Panc1 (cell line): Measurements from ENCODE around the gene MYO16. TPM values are rescaled to one million over a fixed set of nuclear protein-coding genes. Genes with fewer than 3 reads are reported as not detected.

Experiments used
- ATAC-seq: fragments of 200-7000 bp; cut with Tn5 transposase; 2 replicates; pipeline ENCODE4 v1.9.1; 2020; ENCODE audit warnings: mild to moderate bottlenecking, moderate library complexity
- BruUV-seq: library from RNA; stranded (reverse); fragments of 400-500 nt; replicated peaks from 2 replicates; lab custom pipeline; 2021; lab: Mats Ljungman, UMichigan
- CTCF ChIA-PET: fragments of 300-600 bp; sonication (Branson Sonifier 250); formaldehyde crosslinking; loops from one replicate; lab custom pipeline; 2022; ENCODE audit warnings: antibody characterized with exemption; lab: Charles Lee
- POLR2A ChIA-PET: fragments of 300-600 bp; sonication (Branson Sonifier 250); formaldehyde crosslinking; loops from one replicate; lab custom pipeline; 2022; ENCODE audit warnings: antibody characterized with exemption; lab: Charles Lee
- DNase-seq: peaks from one replicate; pipeline ENCODE4 v3.0.0-alpha.2; 2010; ENCODE audit warnings: low read depth, low spot score
- H3K27ac ChIP-seq: 2 replicates; pipeline ENCODE4 v1.5.1; 2011; ENCODE audit warnings: mild to moderate bottlenecking, low read length, inconsistent platforms
- H3K27me3 ChIP-seq: fragments of 200-500 bp; sonication (Bioruptor generic); 2 replicates; pipeline ENCODE4 v1.6.0; 2014; ENCODE audit warnings: low read length, inconsistent platforms; ENCODE audit not compliant: control insufficient read depth, insufficient read depth
- H3K36me3 ChIP-seq: fragments of 200-500 bp; sonication (Bioruptor generic); 2 replicates; pipeline ENCODE4 v1.5.1; 2014; ENCODE audit warnings: inconsistent platforms, mild to moderate bottlenecking, low read length, moderate library complexity; ENCODE audit not compliant: control insufficient read depth, insufficient read depth
- H3K4me1 ChIP-seq: 2 replicates; pipeline ENCODE4 v1.5.1; 2011; ENCODE audit warnings: inconsistent platforms, mild to moderate bottlenecking, low read length, moderate library complexity; ENCODE audit not compliant: control insufficient read depth, insufficient read depth
- H3K4me3 ChIP-seq, 2 experiments: 2 replicates each; pipeline ENCODE4 v1.5.1; 2011 to 2012; ENCODE audit warnings: low read depth in 2 of 2, low read length in 2 of 2, mild to moderate bottlenecking in 2 of 2, inconsistent platforms in 1 of 2, moderate library complexity in 1 of 2
- H3K9me3 ChIP-seq: fragments of 200-500 bp; sonication (Bioruptor generic); 2 replicates; pipeline ENCODE4 v1.5.1; 2014; ENCODE audit warnings: low read depth, mild to moderate bottlenecking, inconsistent platforms, low read length, moderate library complexity; ENCODE audit not compliant: control insufficient read depth, insufficient read depth
- CTCF ChIP-seq: fragments of 450-650 bp; IDR thresholded peaks from 2 replicates; pipeline ENCODE4 v1.5.1; 2017; ENCODE audit warnings: mild to moderate bottlenecking
- POLR2AphosphoS5 ChIP-seq: IDR thresholded peaks from 2 replicates; pipeline ENCODE4 v1.6.1; 2012; ENCODE audit warnings: mild to moderate bottlenecking, low read depth, low read length, moderate library complexity
- SIN3A ChIP-seq: IDR thresholded peaks from 2 replicates; pipeline ENCODE4 v1.6.1; 2012; ENCODE audit warnings: low read depth, mild to moderate bottlenecking, low read length, moderate library complexity, borderline replicate concordance; ENCODE audit not compliant: insufficient read depth
- TCF7L2 ChIP-seq: IDR thresholded peaks from 2 replicates; pipeline ENCODE4 v1.6.1; 2011; ENCODE audit warnings: mild to moderate bottlenecking, low read depth, low read length, inconsistent platforms
- in situ Hi-C: cut with HindIII; loops from 2 replicates; pipeline ENCODE4 v1.10.0; 2016; ENCODE audit warnings: low sequenced_read_pairs, low pct_unique_long_range_greater_than_20kb
- intact Hi-C: fragments of 100-400 bp; cut with micrococcal nuclease; formaldehyde crosslinking; loops from one replicate; pipeline ENCODE4 v1.10.0; 2022; ENCODE audit not compliant: unreplicated experiment
- total RNA-seq: library from RNA; stranded (reverse); gene quantifications from one replicate; pipeline ENCODE4 v1.2.1, GENCODE V29; 2021; ENCODE audit not compliant: unreplicated experiment
- TF ChIP-seq, protein P1 (sequence below), 2 experiments: IDR thresholded peaks; 2 replicates each; pipeline ENCODE4 v1.6.1; 2011 to 2012; ENCODE audit warnings: low read depth in 2 of 2, control low read depth in 1 of 2, low read length in 1 of 2, mild to moderate bottlenecking in 1 of 2, moderate library complexity in 1 of 2; ENCODE audit not compliant: insufficient read depth in 1 of 2

Gene MYO16
- total RNA-seq, 1 experiment from 2014 or later: 0.08 TPM

DNA sequence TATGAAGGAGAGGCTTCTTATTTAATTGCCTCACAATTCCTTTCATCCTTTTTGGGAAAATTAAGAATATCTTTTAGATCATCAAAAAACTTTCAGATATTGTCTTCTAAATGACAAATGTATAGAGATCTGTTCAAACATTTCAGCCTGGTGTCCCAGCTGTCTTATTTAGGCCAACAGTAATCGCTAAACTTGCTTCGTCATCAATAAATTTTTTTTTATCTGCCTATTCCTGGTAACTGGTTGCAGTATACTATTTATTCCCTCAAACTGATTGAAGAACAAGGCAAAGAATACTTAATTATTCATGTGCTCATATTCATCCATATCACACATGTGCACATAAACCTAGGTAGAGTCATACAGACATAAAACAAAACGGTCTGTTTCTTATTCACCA lies 5.3 kb upstream of the MYO16 start:
- H3K9me3 ChIP-seq: no peaks in the 10 kb centered on the region
- no peaks in the 10 kb centered on the region for H3K4me1 ChIP-seq
- intact Hi-C loops (no loop called here), in situ Hi-C loops (no loop called here)
- no peak for ATAC-seq
- H3K27me3 ChIP-seq: no peaks in the 10 kb centered on the region
- no peak for DNase-seq
- TF ChIP-seq POLR2AphosphoS5 (no peak), TCF7L2 (no peak), CTCF (no peak), SIN3A (no peak)
- TF ChIP-seq, protein P1, sequence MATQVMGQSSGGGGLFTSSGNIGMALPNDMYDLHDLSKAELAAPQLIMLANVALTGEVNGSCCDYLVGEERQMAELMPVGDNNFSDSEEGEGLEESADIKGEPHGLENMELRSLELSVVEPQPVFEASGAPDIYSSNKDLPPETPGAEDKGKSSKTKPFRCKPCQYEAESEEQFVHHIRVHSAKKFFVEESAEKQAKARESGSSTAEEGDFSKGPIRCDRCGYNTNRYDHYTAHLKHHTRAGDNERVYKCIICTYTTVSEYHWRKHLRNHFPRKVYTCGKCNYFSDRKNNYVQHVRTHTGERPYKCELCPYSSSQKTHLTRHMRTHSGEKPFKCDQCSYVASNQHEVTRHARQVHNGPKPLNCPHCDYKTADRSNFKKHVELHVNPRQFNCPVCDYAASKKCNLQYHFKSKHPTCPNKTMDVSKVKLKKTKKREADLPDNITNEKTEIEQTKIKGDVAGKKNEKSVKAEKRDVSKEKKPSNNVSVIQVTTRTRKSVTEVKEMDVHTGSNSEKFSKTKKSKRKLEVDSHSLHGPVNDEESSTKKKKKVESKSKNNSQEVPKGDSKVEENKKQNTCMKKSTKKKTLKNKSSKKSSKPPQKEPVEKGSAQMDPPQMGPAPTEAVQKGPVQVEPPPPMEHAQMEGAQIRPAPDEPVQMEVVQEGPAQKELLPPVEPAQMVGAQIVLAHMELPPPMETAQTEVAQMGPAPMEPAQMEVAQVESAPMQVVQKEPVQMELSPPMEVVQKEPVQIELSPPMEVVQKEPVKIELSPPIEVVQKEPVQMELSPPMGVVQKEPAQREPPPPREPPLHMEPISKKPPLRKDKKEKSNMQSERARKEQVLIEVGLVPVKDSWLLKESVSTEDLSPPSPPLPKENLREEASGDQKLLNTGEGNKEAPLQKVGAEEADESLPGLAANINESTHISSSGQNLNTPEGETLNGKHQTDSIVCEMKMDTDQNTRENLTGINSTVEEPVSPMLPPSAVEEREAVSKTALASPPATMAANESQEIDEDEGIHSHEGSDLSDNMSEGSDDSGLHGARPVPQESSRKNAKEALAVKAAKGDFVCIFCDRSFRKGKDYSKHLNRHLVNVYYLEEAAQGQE (IDR thresholded peaks at IDR 0.05; ENCODE audit: insufficient read depth in 1 of 2, low read depth in 2 of 2, low read length in 1 of 2): no peak
- H3K4me3 ChIP-seq: no peak overlapping the region
- ChIA-PET CTCF (no interaction called here), POLR2A (no interaction called here)
- no peak overlapping the region for H3K27ac ChIP-seq
- no TSS peak for BruUV-seq
- no peaks in the 10 kb centered on the region for H3K36me3 ChIP-seq

- in situ Hi-C loops: no loop called here
- CTCF ChIA-PET: no interaction called here
These were observed 4.4 kb upstream of the MYO16 start for GRCh38 chr13:108624979-108625378.

More at GRCh38 chr13:108624979-108625378, 4.4 kb upstream of the MYO16 start:
- ATAC-seq (no peak), DNase-seq (no peak)
- Histone ChIP-seq H3K4me1 (no peaks in the 10 kb centered on the region), H3K36me3 (no peaks in the 10 kb centered on the region), H3K4me3 (no peak overlapping the region), H3K27ac (no peak overlapping the region), H3K27me3 (no peaks in the 10 kb centered on the region), H3K9me3 (no peaks in the 10 kb centered on the region)
- POLR2A ChIA-PET: no interaction called here
- TF ChIP-seq CTCF (no peak), SIN3A (no peak), TCF7L2 (no peak), POLR2AphosphoS5 (no peak)
- TF ChIP-seq, protein P1 (IDR thresholded peaks at IDR 0.05; ENCODE audit: insufficient read depth in 1 of 2, low read depth in 2 of 2, low read length in 1 of 2): no peak
- intact Hi-C loops: no loop called here
- BruUV-seq: no TSS peak
